NCI-H1930 (cell line): ENCODE measurements around the gene CCDC33.

ENCODE experiments used
- DNase-seq, 2 experiments: peaks; one replicate each; lab custom pipeline; 2025; lab: John Stamatoyannopoulos, UW

CCDC33 gene

GRCh38 chr15:74258456-74259291 lies 22.5 kb downstream of the CCDC33 start:
- no peak for DNase-seq

- no peak for DNase-seq
Observed at GRCh38 chr15:74259292-74259648, 23.1 kb downstream of the CCDC33 start.

DNA sequence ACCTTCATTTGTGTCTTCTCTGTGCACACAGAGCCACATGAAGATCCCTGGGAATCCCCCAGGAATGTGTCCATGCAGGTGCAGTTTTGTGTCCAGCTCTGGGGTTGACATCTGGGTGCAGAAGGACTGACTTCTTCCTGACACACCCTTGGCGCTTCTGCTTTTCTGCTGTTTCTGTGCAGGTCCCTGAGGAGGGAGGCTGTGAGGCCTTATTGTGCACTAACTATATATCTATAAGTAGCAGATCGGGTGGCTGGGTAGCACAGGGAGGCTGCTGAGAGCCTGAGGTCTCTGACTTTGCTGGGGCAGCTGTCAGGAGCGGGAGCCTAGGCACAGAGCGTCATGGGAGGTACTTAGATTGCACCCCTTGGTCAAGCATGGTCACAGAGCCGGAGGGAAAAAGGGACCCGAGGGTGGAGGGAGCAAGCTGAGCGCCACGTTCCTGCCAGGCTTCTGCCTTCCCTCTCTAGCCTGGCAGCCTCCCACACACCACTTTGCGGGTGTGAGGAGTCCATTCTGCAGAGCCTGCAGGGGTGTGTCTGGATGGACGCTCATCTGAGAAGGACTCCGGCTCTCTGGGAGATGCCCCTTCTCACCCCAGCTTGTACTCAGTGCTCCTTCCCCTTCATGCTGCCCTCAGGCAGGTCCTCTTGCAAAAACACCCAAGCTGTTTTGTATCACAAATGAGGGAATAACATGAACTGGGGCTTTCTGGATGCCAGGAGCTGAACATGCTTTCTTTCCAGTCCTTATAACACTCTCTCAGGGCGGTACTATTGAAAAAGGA lies 23.9 kb downstream of the CCDC33 start:
- no peak for DNase-seq

DNA sequence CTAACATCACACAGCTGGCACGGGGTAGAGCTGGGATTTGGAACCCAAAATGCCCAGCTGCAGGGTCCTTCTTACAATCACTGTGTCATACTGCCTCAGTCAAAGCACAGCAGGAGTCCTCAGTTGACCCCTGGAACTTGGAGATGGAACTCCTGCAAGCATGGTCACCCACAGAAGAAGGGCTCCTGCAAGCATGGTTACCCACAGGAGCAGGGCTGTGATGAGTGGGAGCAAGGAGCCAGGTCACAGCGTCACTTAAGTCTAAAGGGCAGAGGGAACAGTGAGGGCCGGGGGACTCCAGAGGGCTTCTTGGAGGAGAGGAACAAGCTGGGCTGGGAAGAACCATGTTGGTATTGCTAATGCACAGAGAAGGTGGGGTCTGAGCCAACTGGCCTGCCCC lies 24.9 kb downstream of the CCDC33 start:
- no peak for DNase-seq

- no peak for DNase-seq
Observed at GRCh38 chr15:74261685-74262084, 25.6 kb downstream of the CCDC33 start.

GRCh38 chr15:74262151-74262550 lies 26.0 kb downstream of the CCDC33 start:
- no peak for DNase-seq

DNA sequence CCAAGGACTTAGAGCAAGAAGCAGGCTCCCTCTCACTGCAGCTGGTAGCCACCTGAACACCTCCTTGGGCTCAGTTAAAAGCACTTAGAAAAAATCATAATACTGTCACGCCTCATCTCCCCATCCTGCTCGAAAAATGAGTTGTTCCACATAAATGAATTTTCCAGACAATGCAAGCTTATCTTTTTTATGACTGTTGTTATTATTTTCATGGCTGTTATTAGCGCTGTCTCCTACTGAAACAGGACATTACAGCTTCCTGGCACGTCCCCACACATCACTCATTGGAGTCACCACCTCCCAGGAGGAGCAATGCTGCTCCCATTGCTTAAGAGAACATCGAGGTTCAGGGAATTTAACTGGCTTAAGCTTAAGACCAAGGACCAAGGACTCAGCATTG lies 26.5 kb downstream of the CCDC33 start:
- DNase-seq, result no peak

- no peak for DNase-seq
Observed at GRCh38 chr15:74263466-74263865, 27.3 kb downstream of the CCDC33 start.

DNA sequence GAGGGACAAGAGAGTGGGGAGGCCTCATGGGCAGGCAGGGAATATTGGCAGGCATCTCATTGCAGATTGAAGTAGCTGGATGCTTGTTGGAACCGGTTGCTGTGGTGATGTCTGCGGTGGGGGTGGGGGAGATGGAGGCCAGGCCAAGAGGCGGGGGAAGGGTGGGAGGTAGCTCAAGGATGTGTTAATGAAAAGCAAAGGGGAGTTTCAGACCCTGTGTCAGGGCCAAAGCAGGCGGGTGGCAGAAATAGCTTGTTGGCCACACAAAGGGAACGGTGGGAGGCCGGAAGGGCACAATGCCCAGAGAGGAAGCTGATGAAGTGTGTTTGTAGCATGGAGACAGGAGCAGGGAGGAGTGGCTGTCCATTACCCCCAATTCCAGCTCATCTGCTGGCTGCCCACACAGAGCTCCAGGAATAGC lies 28.0 kb downstream of the CCDC33 start:
- DNase-seq, result no peak

DNA sequence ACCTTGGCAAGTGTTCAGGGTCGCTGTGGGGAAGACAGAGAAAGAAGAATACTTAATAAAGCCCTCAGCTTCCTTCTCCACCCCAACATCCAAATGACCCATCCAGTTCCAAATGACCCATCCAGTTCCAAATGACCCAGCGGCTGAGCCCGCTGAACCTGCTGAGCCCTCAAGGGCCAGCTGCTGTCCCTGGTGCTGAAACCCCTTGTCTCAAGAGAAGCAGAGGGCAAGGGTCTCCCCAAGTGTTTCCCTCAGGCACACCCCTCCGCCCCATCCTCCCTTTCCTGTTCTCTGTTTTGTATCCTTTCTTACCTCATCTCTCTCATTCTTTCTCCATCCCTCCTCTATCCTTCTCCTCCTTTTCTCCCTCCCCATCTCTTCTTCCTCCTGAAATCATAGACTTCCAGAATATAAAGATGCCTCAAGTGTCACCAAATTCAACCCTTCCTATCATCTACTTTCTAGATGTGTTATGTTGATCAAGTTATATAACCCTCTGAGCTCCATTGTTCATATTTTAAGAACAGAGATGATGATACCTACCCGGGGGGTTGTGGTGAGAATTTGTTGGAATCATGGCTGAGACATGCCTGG lies 29.0 kb downstream of the CCDC33 start:
- no peak for DNase-seq

- DNase-seq, result no peak
Observed at GRCh38 chr15:74268020-74268419, 31.9 kb downstream of the CCDC33 start.

DNA sequence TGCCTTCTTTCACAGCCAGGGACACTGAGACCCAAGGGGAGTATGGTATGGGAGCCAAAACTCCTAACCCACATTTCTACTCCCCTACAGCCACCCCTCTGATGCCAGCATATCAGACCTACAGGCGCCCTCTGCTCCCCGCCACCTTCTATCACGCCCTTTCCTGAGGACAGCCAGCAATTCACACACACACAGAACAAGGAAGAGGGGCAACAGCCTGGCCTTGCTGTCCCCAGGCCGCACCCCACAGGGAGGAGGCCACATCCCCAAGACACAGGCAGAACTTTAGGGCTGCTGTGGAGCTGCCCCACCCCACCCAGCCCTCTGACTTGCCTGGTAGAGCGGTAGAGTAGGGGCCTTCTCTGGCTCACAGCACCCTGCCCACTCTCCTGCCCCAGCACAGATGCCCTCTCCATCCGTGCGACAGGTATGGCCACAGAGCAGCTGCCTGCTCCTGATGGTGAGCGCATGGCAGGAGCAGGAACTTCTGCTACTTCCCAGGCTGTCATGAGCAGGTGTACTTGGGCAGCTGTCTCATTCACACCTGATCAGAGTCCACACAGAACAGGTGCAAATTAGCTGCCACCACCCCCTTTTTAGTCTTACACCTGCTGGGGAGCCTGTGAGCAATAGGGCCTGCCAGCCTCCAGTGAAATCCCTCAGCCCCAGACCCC lies 33.4 kb downstream of the CCDC33 start:
- DNase-seq, result no peak

GRCh38 chr15:74270155-74270554 lies 34.0 kb downstream of the CCDC33 start:
- DNase-seq, result no peak

DNA sequence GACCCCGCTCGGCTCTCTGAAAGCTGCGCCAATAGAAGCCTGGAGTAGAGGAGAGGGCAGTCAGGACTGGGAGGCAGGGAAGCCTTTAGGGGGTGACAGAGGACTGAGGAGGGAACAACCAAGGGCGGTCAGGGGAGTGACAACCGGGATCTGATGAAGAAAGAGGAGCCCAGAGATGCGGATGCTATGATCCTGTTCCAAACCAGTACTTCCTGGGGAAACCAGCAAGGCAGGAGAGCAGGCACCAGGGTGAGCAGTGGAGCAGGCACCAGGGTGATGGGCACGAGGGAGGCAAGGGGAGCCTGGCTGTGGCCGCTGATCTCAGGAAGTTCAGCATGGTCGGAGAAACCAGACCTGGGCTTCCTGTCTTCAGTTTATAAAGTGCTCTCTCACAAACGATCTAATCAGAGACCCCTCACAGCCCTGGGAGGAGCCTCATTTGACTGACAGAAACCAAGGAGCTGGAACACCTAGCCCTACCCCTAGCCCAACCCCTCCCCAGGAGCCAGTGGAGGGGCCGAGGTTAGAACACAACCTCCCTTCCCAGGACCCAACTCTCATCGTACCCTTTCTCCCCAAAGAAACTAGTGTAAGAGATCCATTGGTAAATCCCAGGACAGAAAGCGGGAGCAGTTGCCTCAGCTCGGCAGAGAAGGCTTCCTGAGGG lies 34.9 kb downstream of the CCDC33 start:
- DNase-seq, result no peak

GRCh38 chr15:74272812-74273211 lies 36.7 kb downstream of the CCDC33 start:
- no peak for DNase-seq

GRCh38 chr15:74274470-74275038 lies 38.4 kb downstream of the CCDC33 start:
- DNase-seq, result no peak

- DNase-seq, result no peak
Observed at GRCh38 chr15:74275957-74276356, 39.8 kb downstream of the CCDC33 start.

DNA sequence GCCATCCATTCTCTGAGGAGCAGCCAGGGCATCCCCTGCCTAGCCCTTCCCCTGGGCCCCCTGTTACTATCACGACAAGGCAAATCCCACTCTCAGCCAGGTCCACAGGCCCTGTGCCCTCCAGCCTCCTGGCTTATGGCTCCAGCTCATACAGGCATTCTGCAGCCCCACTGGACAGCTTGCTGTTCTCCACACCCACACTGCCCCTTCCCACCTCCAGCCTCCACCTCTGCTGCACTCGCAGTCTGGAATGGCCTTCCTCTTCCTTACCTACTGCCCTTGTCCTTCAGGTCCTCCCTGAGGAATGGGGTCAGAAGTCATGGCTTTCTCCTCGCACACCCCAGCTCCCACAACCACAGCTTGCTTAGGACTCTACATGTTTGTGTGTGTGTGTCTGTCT lies 40.4 kb downstream of the CCDC33 start:
- DNase-seq, result no peak

DNA sequence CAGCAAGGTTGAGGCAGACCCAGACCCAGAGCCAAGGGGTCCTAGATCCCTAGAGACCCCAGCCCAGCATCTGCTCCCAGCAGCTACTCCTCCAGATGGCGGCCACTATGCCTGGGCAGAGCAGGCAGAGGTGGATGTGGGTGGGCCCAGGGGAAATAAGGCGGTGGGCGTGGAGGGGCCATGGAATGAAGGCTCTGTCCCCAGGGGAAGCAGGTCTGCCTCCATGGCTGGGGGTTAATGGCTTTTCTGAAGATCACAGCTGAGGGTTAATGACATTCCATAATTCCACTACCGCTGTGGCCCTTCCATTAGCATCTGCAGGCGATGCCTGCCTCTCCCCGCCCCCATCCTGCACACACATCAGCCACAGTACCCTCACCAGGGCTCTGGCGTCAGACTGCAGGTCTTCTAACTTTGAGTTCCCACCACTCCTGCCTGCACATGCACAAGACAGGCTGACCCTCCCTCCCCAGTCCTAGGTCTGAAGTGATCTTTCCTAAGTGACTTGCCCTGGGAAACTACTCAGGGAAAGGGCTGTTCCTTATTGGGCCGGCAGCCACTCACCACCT lies 41.2 kb downstream of the CCDC33 start:
- no peak for DNase-seq

DNA sequence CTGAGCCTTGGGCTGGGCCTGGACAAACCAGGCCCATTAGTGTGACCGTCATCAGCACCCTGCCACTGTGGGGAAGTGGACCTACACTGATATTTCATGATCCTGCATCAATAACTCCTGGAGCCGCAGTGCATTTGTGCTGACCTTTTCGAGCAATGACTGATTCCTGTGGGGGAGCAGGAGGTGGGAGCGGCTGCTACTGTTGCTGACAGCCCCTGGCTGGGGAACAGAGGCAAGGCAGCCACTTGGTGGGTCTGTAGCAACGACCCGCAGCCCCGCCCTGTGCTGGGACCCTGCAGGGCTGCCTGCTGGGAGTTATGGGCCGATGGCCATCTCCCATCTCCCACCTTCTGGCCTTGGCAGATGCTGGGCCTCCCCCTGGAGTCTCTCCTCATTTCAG lies 42.1 kb downstream of the CCDC33 start:
- no peak for DNase-seq
